RWPE2 (cell line): Measurements from ENCODE around the gene SYNGAP1.
A peak's percentile ranks its signal among the peaks of the same experiment; 100 is the strongest.

Experiments
- ATAC-seq: fragments of 200-7000 bp; cut with Tn5 transposase; 3 replicates; pipeline ENCODE4 v1.9.1; 2021; ENCODE audit warnings: low read depth
- DNase-seq: peaks from one replicate; pipeline ENCODE4 v3.0.0-alpha.2; 2020; ENCODE audit warnings: low spot score
- H3K27ac ChIP-seq: fragments of 450-650 bp; 2 replicates; pipeline ENCODE4 v1.5.1; 2017; ENCODE audit warnings: mild to moderate bottlenecking; ENCODE audit not compliant: poor library complexity, severe bottlenecking
- H3K27me3 ChIP-seq: fragments of 250-450 bp; sonication (Bioruptor Pico); 2 replicates; pipeline ENCODE4 v1.5.1; 2021; ENCODE audit warnings: mild to moderate bottlenecking, moderate library complexity; ENCODE audit not compliant: insufficient read depth, poor library complexity, severe bottlenecking
- H3K36me3 ChIP-seq: fragments of 250-450 bp; sonication (Bioruptor Pico); 2 replicates; pipeline ENCODE4 v1.5.1; 2020; ENCODE audit warnings: low read depth, mild to moderate bottlenecking, moderate library complexity
- H3K4me1 ChIP-seq: fragments of 250-450 bp; sonication (Bioruptor Pico); 2 replicates; pipeline ENCODE4 v1.5.1; 2021; ENCODE audit warnings: mild to moderate bottlenecking, moderate library complexity; ENCODE audit not compliant: insufficient read depth, poor library complexity, severe bottlenecking
- H3K4me3 ChIP-seq: fragments of 250-450 bp; sonication (Bioruptor Pico); 2 replicates; pipeline ENCODE4 v1.5.1; 2021; ENCODE audit warnings: mild to moderate bottlenecking, moderate library complexity; ENCODE audit not compliant: severe bottlenecking
- H3K9me3 ChIP-seq: fragments of 250-450 bp; sonication (Bioruptor Pico); 2 replicates; pipeline ENCODE4 v1.5.1; 2021; ENCODE audit warnings: mild to moderate bottlenecking, moderate library complexity; ENCODE audit not compliant: severe bottlenecking
- TF ChIP-seq, protein P1 (sequence below): fragments of 450-650 bp; IDR thresholded peaks from one replicate; pipeline ENCODE4 v1.5.1; 2017; ENCODE audit warnings: mild to moderate bottlenecking, moderate library complexity; ENCODE audit not compliant: poor library complexity, severe bottlenecking

The SYNGAP1 gene

DNA sequence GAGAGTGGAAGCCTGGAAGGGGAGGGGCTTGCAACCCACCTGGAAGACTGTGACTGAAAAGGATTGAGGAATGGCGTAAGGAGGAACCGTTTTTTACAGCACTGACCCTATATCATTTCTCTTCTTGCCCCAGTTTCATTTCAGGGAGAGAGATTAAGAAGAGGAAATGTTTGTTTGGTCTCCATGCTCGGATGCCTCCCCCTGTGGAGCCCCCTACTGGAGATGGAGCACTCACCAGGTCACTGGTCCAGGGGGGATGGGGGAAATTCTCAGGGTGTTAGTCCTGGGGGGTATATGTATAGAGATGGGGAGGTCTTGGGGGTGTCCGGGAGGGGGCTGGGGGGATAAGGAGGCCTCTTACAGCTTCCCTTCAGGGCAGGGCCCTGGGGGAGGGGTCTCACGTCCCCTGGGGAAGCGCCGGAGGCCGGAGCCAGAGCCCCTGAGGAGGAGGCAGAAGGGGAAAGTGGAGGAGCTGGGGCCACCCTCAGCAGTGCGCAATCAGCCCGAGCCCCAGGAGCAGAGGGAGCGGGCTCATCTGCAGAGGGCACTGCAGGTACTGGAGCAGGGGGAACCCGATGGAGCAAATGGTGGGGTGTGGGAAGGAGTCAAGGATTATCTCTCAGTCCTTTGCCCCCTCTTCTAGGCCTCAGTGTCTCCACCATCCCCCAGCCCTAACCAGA lies 5.1 kb upstream of the SYNGAP1 start:
- TF ChIP-seq, protein P1, sequence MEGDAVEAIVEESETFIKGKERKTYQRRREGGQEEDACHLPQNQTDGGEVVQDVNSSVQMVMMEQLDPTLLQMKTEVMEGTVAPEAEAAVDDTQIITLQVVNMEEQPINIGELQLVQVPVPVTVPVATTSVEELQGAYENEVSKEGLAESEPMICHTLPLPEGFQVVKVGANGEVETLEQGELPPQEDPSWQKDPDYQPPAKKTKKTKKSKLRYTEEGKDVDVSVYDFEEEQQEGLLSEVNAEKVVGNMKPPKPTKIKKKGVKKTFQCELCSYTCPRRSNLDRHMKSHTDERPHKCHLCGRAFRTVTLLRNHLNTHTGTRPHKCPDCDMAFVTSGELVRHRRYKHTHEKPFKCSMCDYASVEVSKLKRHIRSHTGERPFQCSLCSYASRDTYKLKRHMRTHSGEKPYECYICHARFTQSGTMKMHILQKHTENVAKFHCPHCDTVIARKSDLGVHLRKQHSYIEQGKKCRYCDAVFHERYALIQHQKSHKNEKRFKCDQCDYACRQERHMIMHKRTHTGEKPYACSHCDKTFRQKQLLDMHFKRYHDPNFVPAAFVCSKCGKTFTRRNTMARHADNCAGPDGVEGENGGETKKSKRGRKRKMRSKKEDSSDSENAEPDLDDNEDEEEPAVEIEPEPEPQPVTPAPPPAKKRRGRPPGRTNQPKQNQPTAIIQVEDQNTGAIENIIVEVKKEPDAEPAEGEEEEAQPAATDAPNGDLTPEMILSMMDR, result peak; percentile 18
- no peak overlapping the region for H3K27ac ChIP-seq
- no peak for DNase-seq

GRCh38 chr6:33415831-33416230 lies 4.0 kb upstream of the SYNGAP1 start:
- no peaks in the 10 kb centered on the region for H3K27me3 ChIP-seq
- H3K36me3 ChIP-seq, result peaks cover 34% of the 10 kb centered on the region
- peak overlapping the region; percentile 82 for H3K27ac ChIP-seq
- H3K4me1 ChIP-seq, result peaks cover 14% of the 10 kb centered on the region
- ATAC-seq (no peak), DNase-seq (no peak)
- no peaks in the 10 kb centered on the region for H3K9me3 ChIP-seq
- TF ChIP-seq, protein P1, result no peak
- H3K4me3 ChIP-seq, result no peak overlapping the region

More for the DNA sequence above, 5.1 kb upstream of the SYNGAP1 start:
- Histone ChIP-seq H3K36me3 (peaks cover 34% of the 10 kb centered on the region), H3K4me3 (no peak overlapping the region), H3K9me3 (no peaks in the 10 kb centered on the region), H3K27me3 (no peaks in the 10 kb centered on the region), H3K4me1 (peaks cover 14% of the 10 kb centered on the region)
- ATAC-seq, result no peak

GRCh38 chr6:33416386-33417127 lies 3.3 kb upstream of the SYNGAP1 start:
- Histone ChIP-seq H3K4me1 (peaks cover 14% of the 10 kb centered on the region), H3K36me3 (peaks cover 34% of the 10 kb centered on the region), H3K27me3 (no peaks in the 10 kb centered on the region), H3K27ac (peak overlapping the region; percentile 82), H3K4me3 (peak overlapping the region; percentile 43), H3K9me3 (no peaks in the 10 kb centered on the region)
- ATAC-seq, result no peak
- TF ChIP-seq, protein P1, result no peak
- no peak for DNase-seq

DNA sequence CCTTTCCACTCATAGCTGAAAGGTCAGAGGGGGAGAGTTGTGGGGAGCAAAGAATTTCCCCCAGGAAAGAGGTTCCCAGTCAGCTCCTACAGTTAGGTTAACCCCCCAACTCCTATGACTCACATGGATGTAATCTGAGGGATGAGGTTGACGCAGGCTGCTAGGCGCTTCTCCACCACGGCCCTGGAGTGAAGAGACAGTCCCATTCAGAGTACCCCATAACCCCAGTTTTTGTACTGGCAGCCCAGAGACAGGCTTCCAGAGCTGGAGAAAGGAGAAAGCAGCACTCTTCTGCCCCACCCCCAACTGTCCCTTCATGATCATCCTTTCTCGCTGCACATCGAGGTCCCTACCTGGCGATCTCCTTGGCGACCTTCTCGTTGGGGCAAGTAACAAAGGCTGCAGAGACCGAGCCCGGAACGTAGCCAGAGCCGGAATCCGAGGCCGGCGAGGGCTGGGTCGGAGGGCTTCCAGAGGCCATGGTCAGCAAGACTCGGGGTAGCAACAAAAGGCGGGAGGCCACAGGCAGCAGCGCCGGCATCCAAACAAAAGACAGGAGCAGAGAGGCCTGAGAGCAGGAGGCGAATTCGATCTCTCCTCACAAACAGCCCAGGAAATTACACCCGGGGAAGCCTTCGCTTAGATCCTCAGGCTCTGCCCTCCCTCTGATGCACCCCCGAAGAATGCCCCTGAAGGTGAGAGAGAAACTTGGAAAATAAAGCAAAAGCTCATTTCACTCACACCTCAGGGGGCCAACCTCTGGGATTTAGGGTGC lies 2.5 kb upstream of the SYNGAP1 start:
- H3K4me1 ChIP-seq, result peaks cover 14% of the 10 kb centered on the region
- ATAC-seq, result peak; percentile 45

More for the DNA sequence above, 2.5 kb upstream of the SYNGAP1 start:
- Histone ChIP-seq H3K27ac (peak overlapping the region; percentile 82), H3K36me3 (peaks cover 33% of the 10 kb centered on the region), H3K9me3 (no peaks in the 10 kb centered on the region), H3K27me3 (no peaks in the 10 kb centered on the region), H3K4me3 (peak overlapping the region; percentile 43)
- TF ChIP-seq, protein P1, result no peak
- no peak for DNase-seq
